ENCODE measurements around the gene PIEZO2.

Gene PIEZO2

DNA sequence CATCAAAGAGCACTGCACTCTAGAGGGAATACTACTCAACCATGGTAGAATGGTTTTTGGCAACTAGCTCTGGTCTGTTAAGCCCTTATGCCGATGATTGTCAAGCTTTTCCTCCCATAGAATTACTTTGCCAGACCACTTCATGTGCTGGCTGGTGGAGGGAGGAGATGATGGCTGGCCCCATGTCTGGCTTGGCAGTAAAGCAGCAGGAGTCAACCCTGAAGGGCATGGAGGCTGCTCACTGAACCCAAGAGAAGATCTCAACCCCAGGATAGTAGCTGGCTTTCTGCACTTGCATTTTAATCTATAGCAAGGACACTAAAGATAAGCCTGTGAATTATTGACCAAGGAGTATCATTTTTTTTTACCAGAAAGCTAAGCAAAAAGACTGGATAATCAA is 309.9 kb downstream of the PIEZO2 start:
- DNase-seq: no peak

DNA sequence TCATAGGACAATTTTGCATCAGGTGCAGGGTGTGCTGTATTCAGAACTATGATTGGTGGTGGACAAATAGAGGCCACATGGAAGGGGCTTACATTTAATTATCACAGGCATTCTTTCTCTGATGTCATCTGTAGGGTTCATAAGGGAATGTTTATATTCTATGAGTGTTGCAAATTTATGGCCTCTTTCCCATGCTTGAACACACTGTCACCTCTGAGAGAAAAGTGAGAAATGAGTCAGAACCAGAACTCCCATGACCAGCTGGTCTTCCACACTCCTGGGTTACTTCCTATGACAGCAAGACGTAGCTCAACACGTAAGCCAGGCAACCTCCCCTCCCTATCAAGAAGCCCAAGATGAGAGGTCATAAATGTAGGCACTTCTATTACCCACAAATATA is 310.8 kb downstream of the PIEZO2 start:
- peak; percentile 42 for DNase-seq

DNA sequence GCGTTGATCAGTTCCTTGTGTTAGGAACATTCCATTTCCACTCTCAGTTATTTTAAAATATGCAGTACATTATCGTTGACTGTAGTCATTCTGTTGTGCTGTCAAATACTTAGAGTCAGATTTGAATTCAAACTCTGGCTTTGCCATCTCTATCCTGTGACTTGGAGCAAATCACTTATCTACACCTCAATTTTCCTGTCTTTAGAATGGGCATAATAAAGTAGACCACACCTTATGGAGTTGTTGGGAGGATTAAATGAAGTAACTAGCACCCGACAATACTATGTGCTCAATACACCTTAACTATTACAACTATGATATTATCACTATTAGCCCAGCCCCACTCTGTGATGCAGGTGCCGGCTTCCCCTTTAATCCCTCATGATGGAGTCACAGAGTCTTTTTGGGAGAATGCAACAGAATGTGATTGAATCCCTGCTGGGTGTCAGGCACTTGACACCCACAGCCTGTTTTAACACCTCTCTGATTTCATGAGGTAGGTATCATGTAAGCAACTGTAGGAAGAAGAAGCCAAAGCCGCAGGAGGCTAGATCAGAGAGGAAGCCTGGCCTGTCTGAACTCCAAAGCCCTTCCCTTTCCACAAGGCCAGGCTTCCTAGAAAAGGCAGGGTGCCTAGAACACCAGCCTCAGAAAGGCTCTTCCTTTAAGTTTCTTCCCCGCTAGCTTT is 315.1 kb downstream of the PIEZO2 start:
- DNase-seq: no peak

- DNase-seq: no peak
These were observed 315.7 kb downstream of the PIEZO2 start for GRCh38 chr18:10833656-10834055.

- no peak for DNase-seq
These were observed 323.0 kb downstream of the PIEZO2 start for GRCh38 chr18:10826400-10826799.

GRCh38 chr18:10822456-10822855 is 326.9 kb downstream of the PIEZO2 start:
- no peak for DNase-seq

GRCh38 chr18:10820681-10821080 is 328.7 kb downstream of the PIEZO2 start:
- DNase-seq: no peak

DNA sequence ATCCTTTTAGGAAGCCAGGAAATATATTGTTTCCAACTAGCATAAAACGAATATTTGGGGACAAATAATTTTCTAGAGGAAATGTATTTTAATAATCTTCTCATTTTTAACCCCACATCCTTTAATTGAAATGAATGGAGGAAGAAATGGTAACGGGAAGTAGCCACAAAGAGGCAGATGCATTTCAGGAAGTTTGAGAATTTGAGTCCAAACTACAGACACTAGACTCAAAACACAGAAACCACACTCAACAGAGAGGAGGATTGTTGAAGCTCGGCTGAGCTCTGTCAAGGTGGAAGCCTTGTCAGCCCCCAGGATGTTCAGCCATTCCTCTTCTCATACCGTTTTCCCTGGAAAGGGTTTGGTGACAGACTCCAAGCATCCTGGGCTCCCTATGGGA is 335.0 kb downstream of the PIEZO2 start:
- DNase-seq: no peak

DNA sequence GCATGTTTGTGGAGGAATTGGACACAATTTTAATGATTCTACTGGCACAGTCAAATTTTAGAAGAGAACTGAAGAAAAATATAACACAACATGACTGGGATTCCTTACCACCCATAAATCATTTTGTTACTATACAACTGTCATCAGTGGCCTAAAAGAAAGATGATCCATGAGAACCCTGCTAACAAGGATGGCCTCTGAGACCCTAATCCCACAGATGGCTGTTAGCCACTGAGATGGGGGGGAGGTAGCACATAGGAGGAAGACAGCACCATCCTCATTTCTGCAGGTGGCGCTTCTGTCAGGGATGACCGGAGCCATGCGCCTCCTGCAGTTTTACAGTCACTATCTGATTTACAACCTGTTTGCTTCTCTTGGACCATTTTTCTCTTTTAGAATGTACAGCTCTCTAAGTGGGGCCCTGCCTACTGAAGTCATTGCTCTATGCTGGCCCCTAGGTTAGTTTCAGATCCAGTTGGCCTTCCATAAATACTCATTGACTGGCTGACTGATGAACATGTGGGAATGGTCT is 343.7 kb downstream of the PIEZO2 start:
- no peak for DNase-seq

GRCh38 chr18:10804126-10804525 is 345.2 kb downstream of the PIEZO2 start:
- DNase-seq: no peak

GRCh38 chr18:10798727-10799550 is 350.4 kb downstream of the PIEZO2 start:
- peak; percentile 49 for DNase-seq

DNA sequence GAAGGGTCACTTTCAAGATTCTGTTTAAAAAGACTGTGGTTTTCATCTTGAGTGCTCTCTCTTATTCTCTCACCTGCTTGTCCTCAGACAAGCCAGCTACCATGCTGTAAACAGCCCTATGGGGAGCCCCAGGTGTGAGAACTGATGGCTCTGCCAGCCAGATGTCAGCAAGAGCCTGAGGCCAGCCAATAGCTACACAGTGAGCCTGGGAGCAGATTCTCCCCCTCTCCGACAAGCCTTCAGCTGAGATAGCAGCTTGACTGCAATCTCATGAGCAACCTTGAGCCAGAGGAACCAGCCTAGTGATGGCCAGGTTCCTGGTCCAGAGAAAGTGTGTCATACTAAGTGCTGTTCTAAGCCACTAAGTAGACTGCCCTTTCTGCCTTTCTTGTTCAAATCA is 351.5 kb downstream of the PIEZO2 start:
- DNase-seq: no peak

GRCh38 chr18:10794771-10795170 is 354.6 kb downstream of the PIEZO2 start:
- no peak for DNase-seq

GRCh38 chr18:10793730-10794370 is 355.5 kb downstream of the PIEZO2 start:
- DNase-seq: no peak

DNA sequence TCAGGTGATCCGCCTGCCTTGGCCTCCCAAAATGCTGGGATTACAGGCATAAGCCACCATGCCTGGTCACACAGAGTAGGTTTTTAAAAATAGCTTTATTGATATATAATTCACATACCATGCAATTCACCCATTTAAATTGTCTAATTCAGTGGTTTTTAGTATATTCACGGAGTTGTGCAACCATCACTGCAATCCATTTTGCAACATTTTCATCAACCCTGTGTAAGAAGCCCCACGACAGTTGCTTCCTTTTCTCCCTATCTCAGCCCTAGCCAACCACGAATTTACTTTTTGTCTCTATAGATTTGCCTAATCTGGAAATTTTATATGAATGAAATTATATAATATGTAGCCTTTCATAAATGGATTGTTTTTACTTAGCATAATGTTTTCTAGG is 357.2 kb downstream of the PIEZO2 start:
- no peak for DNase-seq

GRCh38 chr18:10791169-10791831 is 358.1 kb downstream of the PIEZO2 start:
- DNase-seq: no peak

DNA sequence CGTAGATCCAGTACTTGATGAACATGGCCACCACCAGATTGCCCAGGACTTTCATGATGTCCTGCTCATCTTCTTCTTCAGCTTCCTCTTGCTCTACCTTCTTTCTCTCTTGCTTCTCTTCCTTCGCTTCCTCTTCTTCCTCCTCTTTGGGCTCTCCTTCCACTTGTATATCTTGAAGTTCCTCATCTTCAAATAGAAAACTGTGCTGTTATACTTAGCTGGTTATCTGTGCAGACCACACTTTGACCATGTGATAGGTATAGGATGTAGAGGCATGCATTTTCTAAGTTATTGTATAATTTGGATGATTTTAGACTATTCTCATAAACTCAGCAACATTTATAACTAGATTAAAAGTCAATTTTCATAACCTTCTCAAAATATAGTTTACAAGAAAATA is 360.2 kb downstream of the PIEZO2 start:
- DNase-seq: no peak

GRCh38 chr18:10787293-10787901 is 362.0 kb downstream of the PIEZO2 start:
- peak; percentile 81 for DNase-seq

DNA sequence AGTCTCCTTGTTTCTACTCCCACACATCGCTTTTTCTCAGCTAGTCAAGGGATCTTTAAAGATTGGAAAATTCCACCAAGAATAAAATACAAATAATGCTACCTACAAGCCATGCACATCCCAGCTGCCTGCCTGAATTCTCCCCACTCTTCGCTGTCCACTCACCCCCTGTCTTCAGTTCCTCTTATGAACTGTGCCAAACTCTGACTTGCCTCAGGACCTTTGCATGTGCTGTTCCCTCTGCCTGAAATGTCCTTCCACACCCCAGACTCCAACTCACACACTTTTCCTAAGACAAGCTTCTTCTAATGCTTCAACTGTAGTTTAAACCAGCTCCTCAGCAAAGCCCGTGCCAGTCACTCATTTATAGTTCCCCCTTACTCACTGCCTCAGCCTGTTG is 363.6 kb downstream of the PIEZO2 start:
- DNase-seq: no peak

DNA sequence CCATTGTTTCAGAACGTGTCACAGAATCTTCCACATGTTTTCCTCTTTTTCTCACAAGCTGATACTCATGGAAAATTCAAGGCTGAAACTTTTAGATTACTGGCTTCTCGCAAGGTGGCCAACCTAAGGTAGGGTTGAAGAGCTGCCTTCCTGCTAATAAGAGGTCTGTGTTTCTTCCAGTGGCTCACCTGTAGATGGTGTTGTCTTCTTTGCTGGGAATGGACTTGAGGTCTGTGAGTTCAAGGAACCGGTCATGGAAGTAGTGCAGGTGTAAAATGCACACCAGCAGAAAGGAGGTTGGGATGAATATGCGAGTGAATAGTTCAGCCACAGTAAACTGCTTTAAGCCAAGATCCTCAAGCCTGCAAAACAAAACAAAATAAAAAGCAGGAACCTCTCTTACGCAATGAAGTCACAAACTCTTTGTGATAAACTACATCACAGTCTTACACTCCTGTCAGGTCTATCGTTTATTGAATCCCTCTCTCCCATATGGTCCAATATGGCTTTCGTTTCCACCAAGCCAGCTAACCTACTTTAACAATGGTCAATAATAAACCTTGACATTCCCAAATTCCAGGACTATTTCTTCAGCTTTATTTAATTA is 364.7 kb downstream of the PIEZO2 start:
- no peak for DNase-seq

GRCh38 chr18:10783941-10784340 is 365.4 kb downstream of the PIEZO2 start:
- no peak for DNase-seq

DNA sequence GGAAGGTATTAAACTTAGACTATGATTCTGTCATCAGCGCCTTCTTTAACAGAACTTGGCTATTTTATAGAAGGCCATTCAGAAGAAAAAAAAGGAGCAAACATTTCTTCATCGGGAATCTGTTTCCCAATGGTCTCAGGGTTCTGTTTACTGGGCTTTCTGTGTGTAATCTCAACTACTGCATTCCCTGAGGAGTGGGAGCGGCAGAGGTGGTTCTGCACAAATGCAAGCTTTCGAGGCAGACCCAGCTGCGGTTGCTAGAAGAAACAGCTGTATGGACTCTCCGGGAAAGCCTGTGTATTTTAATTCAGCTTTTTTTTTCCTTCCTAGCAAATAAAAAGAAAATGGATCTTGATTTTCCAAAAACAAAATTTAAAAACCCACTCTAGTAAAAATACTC is 372.9 kb downstream of the PIEZO2 start:
- DNase-seq: no peak
